GM21381 (cell line): ENCODE data around the gene SHC1.

Experiments
- ATAC-seq: cut with Tn5 transposase; IDR thresholded peaks from one replicate; pipeline ENCODE4 v1.9.1; 2021; ENCODE audit warnings: mild to moderate bottlenecking, moderate library complexity; ENCODE audit not compliant: unreplicated experiment

Gene SHC1

DNA sequence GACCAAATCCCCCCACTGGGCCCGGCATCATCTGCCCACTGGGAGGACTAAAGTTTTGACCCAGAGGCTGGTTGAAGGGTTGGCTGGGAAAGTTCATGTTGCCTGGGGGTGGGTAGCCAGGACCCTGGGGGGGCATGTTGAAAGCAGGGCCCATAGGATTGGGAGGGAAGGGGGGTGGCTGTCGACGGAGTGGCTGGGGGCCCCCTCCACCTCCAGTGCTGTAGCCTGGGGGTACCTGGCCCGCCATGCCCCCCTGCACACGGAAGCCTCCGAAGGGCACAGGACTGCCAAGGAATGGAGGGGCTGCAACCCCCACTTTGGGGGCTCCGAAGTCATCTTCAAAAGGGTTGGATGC lies 11.1 kb downstream of the SHC1 start:
- no peak for ATAC-seq

DNA sequence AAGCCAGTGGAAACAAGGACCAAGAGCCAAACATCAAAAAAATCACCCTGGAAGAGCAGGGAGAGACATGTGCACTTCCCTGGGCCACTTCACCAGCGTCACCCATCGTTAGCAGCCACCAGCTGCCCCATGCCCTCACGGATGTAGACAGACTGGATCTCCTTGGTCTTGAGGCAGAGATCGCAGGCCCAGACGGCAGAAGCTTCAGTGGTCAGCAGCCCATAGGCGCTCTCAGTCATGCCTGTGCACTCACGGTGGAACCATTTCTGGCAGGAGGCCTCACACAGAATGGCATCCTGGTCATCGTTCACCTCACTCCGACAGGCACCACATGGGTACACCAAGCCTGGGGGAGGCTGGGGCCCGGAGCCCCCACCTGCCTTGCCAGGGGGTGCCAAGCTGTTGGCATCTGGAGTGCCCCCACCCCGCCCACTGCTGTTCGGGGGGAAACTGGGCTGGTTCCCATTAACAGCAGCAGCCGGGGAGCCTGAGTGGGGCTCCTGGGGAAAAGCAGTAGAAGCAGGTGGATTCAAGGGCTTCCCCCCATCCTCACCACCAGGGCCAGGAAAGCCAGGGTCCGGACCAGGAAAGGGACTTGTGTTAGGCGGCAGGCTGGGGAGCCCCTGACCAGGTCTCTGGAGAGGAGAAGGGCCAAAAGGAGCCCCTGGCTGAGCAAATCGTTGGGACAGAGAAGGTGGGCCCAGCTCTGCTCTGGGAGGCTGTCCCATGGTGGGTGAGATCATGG lies 11.7 kb downstream of the SHC1 start:
- ATAC-seq: no peak

DNA sequence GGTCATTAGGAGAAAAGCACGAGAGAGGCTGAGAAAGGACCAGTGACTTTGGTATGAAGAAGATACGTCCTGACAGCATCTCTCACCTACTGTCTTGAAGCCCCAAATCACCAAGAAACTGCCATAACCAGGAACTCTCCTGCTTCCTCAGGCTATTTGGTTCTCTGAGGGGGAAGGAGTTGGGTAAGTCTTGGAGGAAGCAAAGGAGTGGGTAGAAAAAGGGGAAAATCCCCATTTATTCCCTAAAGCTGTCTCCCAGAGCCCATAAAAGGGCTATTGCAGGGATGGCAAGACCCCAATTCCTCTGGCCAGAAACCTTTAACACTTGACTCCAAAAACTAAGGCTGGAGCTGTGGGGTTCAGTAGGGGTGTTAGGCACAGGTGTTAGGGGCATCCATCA lies 12.5 kb downstream of the SHC1 start:
- no peak for ATAC-seq

DNA sequence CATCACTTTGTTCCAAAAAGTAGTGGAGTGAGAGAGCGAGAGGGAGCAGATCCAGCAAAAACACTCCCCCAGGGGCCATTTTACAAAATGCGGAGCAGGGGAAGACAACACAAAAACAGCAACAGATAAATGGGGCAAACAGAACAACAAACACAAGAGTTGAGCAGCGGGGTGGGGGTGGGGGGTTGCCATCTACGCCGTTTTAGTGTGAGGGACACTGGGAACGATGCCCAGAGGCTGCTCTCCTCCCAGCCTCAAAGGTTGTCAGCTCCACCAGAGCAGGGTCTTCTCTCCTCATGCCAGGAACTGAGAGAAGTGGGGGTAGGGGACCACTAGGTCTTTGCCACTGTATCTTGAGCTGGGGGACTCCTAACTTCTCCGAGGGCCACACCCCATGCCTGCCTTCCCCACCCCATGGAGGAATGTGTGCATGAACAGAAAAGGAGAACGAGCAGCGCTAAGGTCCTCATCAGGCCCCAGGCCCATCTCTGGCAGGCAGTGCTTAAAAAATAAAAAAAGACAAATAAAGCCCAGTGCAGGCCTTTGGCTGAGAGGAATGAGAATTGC lies 13.4 kb downstream of the SHC1 start:
- ATAC-seq: no peak

DNA sequence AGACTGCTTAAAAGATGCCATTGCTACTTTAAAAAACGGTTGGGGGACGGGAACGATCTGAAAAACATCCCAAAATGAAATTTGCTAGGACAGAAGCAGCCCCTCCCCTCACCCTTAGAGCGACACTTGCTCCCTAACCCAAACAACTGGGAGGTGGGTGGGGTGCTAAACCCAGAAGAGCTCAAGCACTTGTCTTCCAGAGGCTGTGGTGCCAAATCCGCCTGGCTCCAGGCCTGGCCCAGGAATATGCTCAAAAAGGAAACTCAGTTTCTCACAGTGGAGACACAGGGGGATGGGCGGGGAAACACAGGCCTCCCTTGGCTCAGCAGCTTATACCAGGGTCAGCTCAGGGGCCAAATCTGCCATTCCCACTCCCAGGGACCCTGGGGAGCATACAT lies 14.0 kb downstream of the SHC1 start:
- ATAC-seq: no peak

DNA sequence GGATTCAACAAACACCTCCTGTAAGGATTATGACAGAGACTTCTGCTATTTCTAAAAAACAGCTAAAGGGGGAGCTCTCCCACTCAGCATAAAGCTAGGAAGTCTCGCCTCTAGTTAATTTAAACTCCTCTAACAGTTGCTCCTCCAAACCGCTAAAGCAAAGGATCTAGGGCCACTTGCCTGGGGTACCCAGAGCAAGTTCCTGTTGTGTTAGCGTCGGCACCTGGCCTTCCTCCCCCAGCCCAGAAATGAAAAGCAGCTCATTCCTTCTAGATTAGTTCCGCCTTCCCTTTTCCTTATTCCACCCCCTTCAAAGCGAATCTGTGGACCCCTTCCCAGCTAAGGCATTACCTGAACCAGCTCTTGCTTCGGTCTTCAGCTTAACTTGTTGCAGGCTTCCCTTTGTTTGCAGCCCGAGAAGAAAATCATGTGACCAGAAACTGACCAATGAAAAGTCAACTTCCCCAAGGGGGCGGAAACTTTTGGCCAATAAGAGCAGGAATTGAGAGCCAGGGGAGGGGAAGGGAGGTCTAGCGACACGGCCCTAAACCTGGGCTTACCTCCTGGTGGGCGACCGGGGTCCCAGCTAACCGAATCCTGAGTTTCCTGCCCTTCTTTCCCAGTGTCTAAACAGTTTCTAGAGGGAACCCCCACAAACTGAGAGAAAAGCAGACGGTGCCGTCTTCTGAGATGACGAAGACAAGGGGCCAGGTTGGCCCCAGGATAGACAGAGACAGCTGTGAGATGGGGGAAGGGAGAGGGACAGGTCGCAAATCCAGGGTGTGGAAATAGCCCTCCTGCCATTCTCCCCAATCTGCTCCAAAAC lies 14.6 kb downstream of the SHC1 start, which contains the start of gene PBXIP1:
PBXIP1 (minus strand) TSS at position 382 of the 826 bp plus-strand sequence. CDS start 2,378 bp downstream, outside the sequence.
- peak; percentile 49 for ATAC-seq

DNA sequence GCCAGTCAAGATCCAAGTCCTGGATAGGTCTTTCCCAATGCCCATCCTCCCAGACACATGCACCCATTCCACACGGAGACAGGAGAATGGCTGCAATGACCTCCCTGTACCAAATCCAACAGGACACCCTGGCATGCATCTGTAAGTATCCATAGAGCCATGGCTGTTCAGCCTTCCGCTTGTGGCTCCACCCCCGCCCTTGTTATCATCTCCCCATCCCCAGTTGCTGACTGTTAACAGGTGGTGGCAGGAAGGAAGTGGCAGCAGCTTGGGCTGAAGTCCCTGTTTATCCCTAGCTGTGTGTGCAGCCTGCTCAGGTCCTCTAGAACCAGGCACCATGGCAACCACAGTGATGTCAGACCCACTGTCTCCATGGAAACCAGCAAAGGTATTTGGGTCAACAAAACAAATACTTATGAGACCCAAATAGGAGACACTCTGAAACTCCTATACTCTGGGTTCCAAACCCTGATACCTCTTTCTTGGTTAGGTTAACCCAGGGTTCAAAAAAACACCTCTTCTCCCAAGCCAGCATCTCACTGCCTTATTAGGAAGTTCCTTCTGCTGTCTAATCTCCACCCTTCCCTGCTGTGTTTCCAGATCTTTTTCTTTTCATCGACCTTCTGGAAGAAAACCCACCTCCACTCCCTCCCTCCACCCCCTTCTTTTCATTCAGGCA lies 15.4 kb downstream of the SHC1 start:
- ATAC-seq: peak; percentile 56

DNA sequence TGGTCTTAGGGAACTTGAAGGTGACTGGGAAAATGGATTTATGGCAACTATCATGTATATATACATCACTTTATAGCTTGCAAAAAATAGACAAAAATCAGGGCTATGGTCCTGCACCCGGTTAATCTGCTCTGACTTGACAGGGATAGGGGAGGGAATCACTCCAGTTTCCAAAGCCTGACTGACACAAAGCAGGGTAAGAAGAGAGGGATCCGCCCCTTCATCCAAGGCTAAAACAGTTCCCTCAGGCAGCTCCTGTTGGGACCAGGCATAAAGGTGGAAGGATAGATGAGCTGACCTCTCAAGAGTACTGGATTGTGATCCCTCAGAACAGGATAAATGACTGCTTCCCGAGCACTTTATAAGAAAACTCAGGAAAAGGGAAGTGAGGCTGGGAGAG lies 16.0 kb downstream of the SHC1 start:
- ATAC-seq: no peak

DNA sequence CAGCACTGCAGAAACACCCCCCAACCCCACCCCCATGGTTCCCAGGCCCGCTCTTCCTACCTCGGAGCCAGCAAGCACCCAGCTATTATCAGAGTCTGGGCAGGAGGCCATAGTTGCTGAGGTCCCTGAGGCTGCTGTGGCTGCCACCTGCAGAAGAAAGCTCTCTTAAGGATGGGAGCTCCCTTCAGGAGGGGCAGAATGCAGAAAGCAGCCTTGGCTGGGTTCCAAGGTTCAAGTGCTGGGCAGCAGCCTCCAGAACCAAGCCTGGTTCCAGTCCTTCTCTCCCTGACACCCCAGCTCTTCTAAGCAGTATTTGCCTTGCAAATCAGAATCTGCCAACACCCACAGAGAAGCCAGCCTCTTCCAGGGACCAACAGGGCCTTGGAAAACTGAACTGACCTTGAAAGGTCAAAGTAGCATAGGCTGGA lies 16.9 kb downstream of the SHC1 start:
- no peak for ATAC-seq

DNA sequence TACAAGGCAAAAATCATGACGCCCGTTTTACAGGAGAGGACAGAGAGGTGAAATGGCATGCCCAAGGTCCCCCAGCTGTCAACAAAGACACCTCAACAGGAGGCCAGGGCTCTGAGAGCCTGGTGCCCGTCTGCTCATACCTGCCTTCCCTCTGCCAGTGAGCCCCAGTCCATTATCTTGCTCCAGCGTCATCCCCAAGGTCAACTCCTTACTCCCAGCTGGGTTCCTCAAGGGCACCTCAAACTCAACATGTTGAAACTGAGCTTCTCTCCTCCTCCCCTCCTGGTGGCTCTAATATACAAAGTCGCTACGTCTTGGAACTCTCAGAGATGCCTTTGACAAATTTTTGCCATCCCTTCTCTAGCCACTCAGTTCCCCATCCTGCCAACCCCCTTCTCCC lies 17.9 kb downstream of the SHC1 start:
- no peak for ATAC-seq

DNA sequence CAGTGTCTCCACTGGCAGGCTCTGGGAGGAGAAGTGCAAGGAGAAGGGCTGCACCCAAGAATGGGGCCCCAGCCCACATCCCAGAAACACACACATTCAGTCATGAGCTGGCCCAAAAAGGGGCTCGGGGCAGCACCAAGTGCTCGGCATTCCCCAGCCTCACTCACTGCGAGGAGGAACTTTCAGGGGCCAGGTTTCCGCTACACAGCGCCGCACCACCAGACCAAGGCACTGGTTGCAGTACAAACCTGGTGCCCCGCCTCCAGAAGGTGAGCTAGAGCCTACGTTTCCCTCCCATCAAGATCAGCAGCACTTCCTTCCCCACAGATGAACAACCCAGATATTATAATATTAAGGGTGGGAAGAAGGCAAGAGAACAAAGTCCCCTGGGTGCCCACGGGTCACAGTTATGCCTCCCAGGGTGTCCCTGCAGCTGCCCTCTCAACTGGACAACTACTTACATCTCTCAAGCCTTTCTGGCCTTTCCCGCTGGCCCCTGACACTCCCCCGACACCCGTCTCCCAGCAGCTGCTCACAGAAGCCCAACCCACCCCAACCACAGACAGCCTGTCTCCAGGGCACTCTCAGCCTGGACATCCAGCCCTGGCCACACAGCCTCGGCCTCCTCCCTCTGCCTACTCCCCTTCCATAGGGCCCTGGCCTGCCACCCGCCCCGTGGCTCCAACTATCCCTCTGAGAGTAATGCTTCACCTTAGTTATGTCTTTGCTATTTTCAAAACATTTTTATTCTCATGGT lies 18.5 kb downstream of the SHC1 start:
- ATAC-seq: no peak

DNA sequence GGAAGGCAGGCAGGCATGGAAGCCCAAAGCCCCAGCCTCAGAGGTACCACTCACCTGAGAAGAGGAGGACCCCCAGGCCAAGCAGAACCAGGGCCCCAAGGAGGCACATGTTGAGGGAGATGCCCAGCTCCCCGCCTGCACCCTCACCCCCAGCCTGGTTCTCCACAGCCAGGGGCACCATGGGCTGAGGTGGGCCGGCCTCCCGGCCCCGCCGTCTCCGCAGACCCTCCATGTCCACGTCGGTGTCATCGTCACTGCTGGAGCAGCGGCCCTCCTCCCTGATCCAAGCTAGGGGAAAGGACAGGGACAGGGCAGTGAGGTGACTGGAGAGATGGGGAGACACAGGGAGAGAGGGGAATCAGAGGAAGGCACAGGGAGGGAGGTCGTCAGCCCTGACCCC lies 22.5 kb downstream of the SHC1 start:
- no peak for ATAC-seq

DNA sequence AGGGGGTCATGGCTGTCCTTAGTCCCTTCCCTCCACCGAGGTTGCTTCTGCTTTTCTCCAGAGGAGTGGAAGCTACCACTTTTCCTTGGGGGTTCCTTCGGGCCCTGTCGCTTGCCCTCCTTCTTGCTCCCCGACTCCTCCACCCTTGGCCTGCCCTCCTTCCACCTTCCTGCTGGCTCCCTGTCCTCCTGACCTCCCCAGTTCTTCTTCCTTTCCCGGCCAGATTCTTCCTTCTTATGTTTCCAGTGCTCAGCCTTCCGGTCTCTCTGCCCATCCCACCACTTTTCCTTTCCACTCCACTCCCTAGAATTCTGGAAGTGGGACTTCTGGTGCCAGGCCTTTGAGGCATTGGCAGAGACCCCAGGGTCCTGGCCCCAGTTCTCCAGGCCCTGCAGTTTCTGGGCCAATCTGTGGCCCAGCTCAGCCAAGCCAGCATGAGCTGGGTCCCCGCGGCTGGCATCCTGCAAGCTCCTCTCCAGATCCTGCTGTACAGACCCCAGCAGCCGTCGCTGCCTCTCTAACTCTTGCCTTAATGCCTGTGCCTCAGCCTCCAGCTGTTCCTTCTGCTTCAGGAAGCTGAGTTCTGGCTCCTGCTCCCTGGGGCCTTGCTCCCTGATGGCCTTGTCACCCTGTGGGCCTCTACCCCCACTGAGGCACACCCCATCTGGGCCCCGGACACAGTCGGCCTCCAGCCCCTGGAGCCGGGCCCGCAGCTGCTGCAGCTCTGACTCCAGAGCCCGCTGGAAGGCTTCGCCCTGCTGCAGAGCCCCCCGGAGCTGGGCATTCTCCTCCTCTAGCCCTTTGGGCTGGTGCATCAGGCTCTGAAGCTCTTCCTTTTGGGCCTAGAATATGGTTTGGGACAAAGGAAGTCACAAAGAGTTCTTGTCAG lies 24.3 kb downstream of the SHC1 start:
- no peak for ATAC-seq

DNA sequence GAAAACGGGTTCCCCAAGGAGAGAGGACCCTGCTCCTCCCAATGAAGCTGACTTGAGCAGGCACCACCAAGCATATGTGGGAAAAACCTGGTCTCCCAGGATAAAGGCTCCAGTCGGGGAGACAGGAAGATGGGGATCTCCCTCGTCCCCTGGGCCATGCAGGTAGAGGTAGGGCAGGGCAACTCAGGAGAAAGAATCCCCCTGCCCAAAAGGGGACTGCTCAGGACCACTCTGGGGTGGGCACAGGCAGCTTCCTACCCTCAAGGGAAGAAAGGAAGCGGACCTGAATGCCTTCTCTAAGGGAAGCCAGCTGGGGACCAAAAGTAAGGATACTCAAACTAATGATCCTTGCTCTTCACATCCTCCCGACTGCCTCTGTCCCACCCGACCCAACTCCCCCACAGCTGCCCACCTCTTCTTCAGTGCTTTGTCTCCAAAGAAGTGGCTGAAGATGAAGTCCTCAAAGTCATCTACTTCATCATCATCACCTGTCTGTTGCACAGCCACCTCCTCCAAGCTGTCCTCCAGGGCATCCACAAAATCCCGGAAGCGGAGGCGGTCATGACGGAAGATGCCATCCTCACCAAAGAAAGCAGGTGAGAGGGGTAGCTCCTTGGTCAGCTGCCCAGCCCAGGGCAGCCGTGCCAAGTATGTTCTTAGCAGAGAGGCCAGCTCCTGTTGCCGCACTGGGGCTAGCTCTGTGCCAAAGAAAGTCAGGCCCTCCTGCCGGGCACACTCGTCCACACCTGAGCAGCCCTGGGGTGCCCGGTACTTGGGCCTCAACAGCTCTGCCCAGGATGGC lies 25.2 kb downstream of the SHC1 start:
- no peak for ATAC-seq

DNA sequence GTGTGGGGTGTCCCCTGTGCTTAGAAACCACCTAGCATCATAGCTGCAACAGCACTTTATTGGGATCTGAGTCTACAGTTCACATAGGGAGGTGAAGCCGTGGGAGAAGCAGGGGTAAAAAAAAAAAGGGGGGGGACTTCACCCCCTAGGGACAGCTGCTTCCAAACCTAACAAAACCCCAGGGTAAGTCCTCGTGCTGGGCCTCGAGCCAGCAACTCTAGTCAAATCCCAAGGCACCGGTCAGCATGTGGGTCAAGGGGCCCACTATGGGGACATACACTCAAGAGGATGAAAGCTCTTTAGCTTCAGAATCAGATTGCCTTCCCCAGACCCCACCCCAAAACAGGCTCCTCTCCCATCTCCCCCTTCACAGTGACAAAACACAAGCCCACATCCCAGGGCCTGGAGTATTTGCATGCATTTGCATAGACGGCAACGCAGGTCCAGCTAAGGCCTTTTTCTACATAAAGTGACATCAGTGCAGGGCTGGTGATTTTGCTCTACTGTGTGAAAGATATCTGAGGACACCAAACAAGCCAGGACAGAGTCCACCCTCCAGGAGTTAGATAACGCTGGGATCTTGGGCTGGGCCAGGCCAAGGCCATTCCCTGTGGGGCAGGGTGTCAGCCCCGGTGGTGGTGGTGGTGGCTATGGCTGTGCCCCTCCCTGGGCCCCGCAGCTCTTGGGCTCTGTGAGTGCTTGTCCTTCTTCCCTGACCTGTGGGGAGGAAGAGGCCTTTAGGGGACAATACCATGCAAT lies 26.0 kb downstream of the SHC1 start:
- no peak for ATAC-seq

DNA sequence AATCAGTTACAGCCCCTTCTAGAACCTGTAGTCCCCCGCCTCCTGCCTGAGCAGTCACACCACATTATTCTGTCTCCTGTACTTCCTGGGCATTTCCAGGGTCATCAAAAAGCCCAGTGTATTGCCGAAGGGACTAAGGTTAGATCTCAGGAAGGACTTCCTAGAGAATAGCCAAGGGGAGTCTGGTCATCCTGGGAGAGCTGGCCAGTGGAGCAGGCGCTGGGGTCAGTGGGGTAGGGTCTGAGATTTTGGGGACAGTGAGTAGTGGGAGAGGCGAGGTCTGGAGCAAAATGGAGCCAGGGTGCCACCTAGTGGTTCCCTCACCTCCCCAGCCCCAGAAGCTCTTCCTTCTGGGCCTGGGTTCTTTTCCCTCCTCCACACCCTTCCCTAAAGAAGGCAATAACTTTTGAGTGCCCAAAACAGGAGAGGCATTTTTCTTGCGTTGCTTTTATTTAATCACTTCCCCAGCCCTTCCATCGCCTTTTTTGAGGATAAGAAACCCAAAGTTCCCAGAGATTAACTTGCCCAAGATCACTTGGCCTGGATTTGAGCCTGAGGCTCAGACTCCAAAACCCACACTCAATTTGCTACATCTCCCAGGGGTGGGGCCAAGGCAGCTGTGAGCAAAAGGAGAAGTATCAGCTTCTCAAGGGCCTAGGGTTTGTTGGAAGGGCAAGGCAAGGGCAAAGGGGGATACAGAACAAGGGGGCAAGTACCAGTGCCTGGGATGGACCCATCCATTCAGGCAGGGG lies 26.7 kb downstream of the SHC1 start:
- ATAC-seq: no peak

DNA sequence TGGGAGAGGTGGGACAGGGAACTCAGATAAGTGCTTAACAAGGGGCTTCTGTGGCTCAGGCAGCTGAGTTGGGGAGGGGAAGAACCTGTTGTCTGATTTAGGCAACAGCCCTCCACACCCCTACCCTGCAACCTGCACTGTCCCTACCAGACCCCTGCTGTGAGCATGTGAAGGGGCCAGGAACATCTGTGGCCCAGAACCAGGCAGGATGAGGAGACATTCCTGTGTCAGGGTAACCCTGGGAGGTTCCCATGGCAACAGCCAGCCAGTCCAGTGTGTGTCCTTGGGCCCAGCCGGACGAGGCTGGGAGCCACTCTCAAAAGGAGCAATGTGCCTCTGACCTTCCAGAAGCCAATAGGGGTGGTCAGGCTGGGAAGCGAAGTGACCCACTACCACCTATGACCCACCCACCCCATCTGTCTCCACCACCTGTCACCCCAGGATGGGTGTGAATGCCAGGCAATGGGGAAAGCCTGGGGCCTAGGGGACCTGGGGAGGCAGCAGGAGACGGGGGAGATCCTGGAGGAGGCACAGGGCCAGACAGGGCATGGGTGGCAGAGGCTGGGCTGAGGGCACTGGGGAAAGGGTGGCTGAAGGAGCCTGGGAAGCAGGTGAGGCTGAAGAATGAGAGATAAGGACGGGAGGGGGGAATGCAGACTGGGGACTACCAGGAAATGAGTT lies 29.1 kb downstream of the SHC1 start:
- no peak for ATAC-seq
